HAP-1 (cell line): Measurements from ENCODE around the gene SMCO4.
A peak's percentile ranks its signal among the peaks of the same experiment; 100 is the strongest.

Experiments used
- DNase-seq, 2 experiments: peaks; one replicate each; pipeline ENCODE4 v3.0.0-alpha.2; 2016 to 2020; ENCODE audit warnings: low spot score in 2 of 2
- H3K27me3 ChIP-seq: fragments of 250-450 bp; sonication (Bioruptor Pico); 2 replicates; pipeline ENCODE4 v1.5.1; 2020; ENCODE audit warnings: low read depth, mild to moderate bottlenecking, moderate library complexity
- H3K36me3 ChIP-seq: fragments of 250-450 bp; sonication (Bioruptor Pico); replicated peaks from 2 replicates; pipeline ENCODE4 v1.5.1; 2020; ENCODE audit warnings: mild to moderate bottlenecking
- H3K4me1 ChIP-seq: fragments of 250-450 bp; sonication (Bioruptor Pico); 2 replicates; pipeline ENCODE4 v1.5.1; 2020; ENCODE audit warnings: mild to moderate bottlenecking
- H3K4me3 ChIP-seq: fragments of 250-450 bp; sonication (Bioruptor Pico); 2 replicates; pipeline ENCODE4 v1.5.1; 2020; ENCODE audit warnings: mild to moderate bottlenecking, moderate library complexity
- H3K9me3 ChIP-seq: fragments of 250-450 bp; sonication (Bioruptor Pico); 2 replicates; pipeline ENCODE4 v1.5.1; 2020; ENCODE audit warnings: mild to moderate bottlenecking, moderate library complexity
- in situ Hi-C: fragments of 300-500 bp; cut with MboI; formaldehyde crosslinking; loops from 3 replicates; pipeline ENCODE4 v1.14.3; 2020; ENCODE audit warnings: low sequenced_read_pairs, inconsistent platforms, mixed read lengths

The SMCO4 gene

GRCh38 chr11:93498161-93498560 is 45.0 kb downstream of the SMCO4 start:
- H3K27me3 ChIP-seq = no peaks in the 10 kb centered on the region
- H3K9me3 ChIP-seq = no peaks in the 10 kb centered on the region
- no peak overlapping the region for H3K4me3 ChIP-seq
- H3K36me3 ChIP-seq = 0 out of 2 replicates have a peak, but pooled peaks cover 2% of the 10 kb centered on the region
- DNase-seq = peak; percentile 20 to 24
- in situ Hi-C loops = no loop called here
- H3K4me1 ChIP-seq = peaks cover 7% of the 10 kb centered on the region; the same call in 1 of the 2 replicates

- 0 out of 2 replicates have a peak, but pooled peaks cover 2% of the 10 kb centered on the region for H3K36me3 ChIP-seq
- in situ Hi-C loops = no loop called here
- no peaks in the 10 kb centered on the region for H3K9me3 ChIP-seq
- H3K4me3 ChIP-seq = no peak overlapping the region
- H3K27me3 ChIP-seq = no peaks in the 10 kb centered on the region
- DNase-seq = no peak
- H3K4me1 ChIP-seq = peaks cover 7% of the 10 kb centered on the region; the same call in 1 of the 2 replicates
Observed at GRCh38 chr11:93497596-93497995, 45.6 kb downstream of the SMCO4 start.

GRCh38 chr11:93494357-93494756 is 48.8 kb downstream of the SMCO4 start:
- H3K36me3 ChIP-seq = 0 out of 2 replicates have a peak, but pooled peaks cover 2% of the 10 kb centered on the region

GRCh38 chr11:93493252-93493897 is 49.8 kb downstream of the SMCO4 start:
- no peak overlapping the region for H3K4me3 ChIP-seq
- in situ Hi-C loops = no loop called here
- peaks cover 7% of the 10 kb centered on the region; the same call in 1 of the 2 replicates for H3K4me1 ChIP-seq
- H3K9me3 ChIP-seq = no peaks in the 10 kb centered on the region
- H3K36me3 ChIP-seq = 0 out of 2 replicates have a peak, but pooled peaks cover 2% of the 10 kb centered on the region
- no peak for DNase-seq
- H3K27me3 ChIP-seq = no peaks in the 10 kb centered on the region

More at GRCh38 chr11:93494357-93494756, 48.8 kb downstream of the SMCO4 start:
- no peaks in the 10 kb centered on the region for H3K9me3 ChIP-seq
- no peak for DNase-seq
- in situ Hi-C loops = no loop called here
- no peaks in the 10 kb centered on the region for H3K27me3 ChIP-seq
- no peak overlapping the region for H3K4me3 ChIP-seq
- H3K4me1 ChIP-seq = peaks cover 7% of the 10 kb centered on the region; the same call in 1 of the 2 replicates

GRCh38 chr11:93492464-93493251 is 50.5 kb downstream of the SMCO4 start:
- in situ Hi-C loops = no loop called here
- Histone ChIP-seq H3K4me3 (no peak overlapping the region), H3K4me1 (no peaks in the 10 kb centered on the region; the same call in 1 of the 2 replicates), H3K36me3 (0 out of 2 replicates have a peak, but pooled peaks cover 2% of the 10 kb centered on the region), H3K9me3 (no peaks in the 10 kb centered on the region), H3K27me3 (no peaks in the 10 kb centered on the region)
- DNase-seq = no peak

GRCh38 chr11:93491973-93492372 is 51.2 kb downstream of the SMCO4 start:
- no peak for DNase-seq
- H3K36me3 ChIP-seq = 0 out of 2 replicates have a peak, but pooled peaks cover 2% of the 10 kb centered on the region
- in situ Hi-C loops = no loop called here
- no peaks in the 10 kb centered on the region for H3K9me3 ChIP-seq
- H3K4me3 ChIP-seq = no peak overlapping the region
- no peaks in the 10 kb centered on the region for H3K27me3 ChIP-seq
- H3K4me1 ChIP-seq = no peaks in the 10 kb centered on the region

- 0 out of 2 replicates have a peak, but pooled peaks cover 2% of the 10 kb centered on the region for H3K36me3 ChIP-seq
- DNase-seq = no peak
- no peaks in the 10 kb centered on the region for H3K4me1 ChIP-seq
- no peaks in the 10 kb centered on the region for H3K27me3 ChIP-seq
- in situ Hi-C loops = no loop called here
- no peak overlapping the region for H3K4me3 ChIP-seq
- H3K9me3 ChIP-seq = no peaks in the 10 kb centered on the region
Observed at GRCh38 chr11:93490996-93491618, 52.1 kb downstream of the SMCO4 start.

GRCh38 chr11:93489841-93490240 is 53.4 kb downstream of the SMCO4 start:
- in situ Hi-C loops = no loop called here
- Histone ChIP-seq H3K36me3 (no peaks in the 10 kb centered on the region; the same call in 1 of the 2 replicates), H3K4me3 (no peak overlapping the region), H3K27me3 (no peaks in the 10 kb centered on the region), H3K9me3 (no peaks in the 10 kb centered on the region), H3K4me1 (no peaks in the 10 kb centered on the region)
- no peak for DNase-seq

GRCh38 chr11:93487032-93487483 is 56.1 kb downstream of the SMCO4 start:
- DNase-seq = no peak
- no peaks in the 10 kb centered on the region for H3K4me1 ChIP-seq
- no peaks in the 10 kb centered on the region for H3K27me3 ChIP-seq
- in situ Hi-C loops = no loop called here
- H3K4me3 ChIP-seq = no peak overlapping the region
- no peaks in the 10 kb centered on the region; the same call in 1 of the 2 replicates for H3K36me3 ChIP-seq
- H3K9me3 ChIP-seq = no peaks in the 10 kb centered on the region

- Histone ChIP-seq H3K36me3 (no peaks in the 10 kb centered on the region; the same call in 1 of the 2 replicates), H3K27me3 (no peaks in the 10 kb centered on the region), H3K9me3 (no peaks in the 10 kb centered on the region), H3K4me3 (no peak overlapping the region), H3K4me1 (no peaks in the 10 kb centered on the region)
- DNase-seq = no peak
- in situ Hi-C loops = no loop called here
Observed at GRCh38 chr11:93485983-93486382, 57.2 kb downstream of the SMCO4 start.

- Histone ChIP-seq H3K4me1 (no peaks in the 10 kb centered on the region), H3K4me3 (no peak overlapping the region), H3K9me3 (no peaks in the 10 kb centered on the region), H3K27me3 (no peaks in the 10 kb centered on the region), H3K36me3 (no peaks in the 10 kb centered on the region; the same call in 1 of the 2 replicates)
- in situ Hi-C loops = no loop called here
- no peak for DNase-seq
Observed at GRCh38 chr11:93484716-93485115, 58.5 kb downstream of the SMCO4 start.

- Histone ChIP-seq H3K4me3 (no peak overlapping the region), H3K27me3 (no peaks in the 10 kb centered on the region), H3K9me3 (no peaks in the 10 kb centered on the region), H3K4me1 (peaks cover 8% of the 10 kb centered on the region), H3K36me3 (no peaks in the 10 kb centered on the region; the same call in 1 of the 2 replicates)
- in situ Hi-C loops = no loop called here
- DNase-seq = no peak
Observed at GRCh38 chr11:93482556-93482955, 60.6 kb downstream of the SMCO4 start.

GRCh38 chr11:93481696-93482095 is 61.5 kb downstream of the SMCO4 start:
- H3K27me3 ChIP-seq = no peaks in the 10 kb centered on the region
- no peaks in the 10 kb centered on the region; the same call in none of the 2 replicates for H3K36me3 ChIP-seq
- no peaks in the 10 kb centered on the region for H3K9me3 ChIP-seq
- DNase-seq = no peak
- peaks cover 10% of the 10 kb centered on the region for H3K4me1 ChIP-seq
- H3K4me3 ChIP-seq = no peak overlapping the region
- in situ Hi-C loops = no loop called here
